ENCODE data around the gene AQP10.

DNA sequence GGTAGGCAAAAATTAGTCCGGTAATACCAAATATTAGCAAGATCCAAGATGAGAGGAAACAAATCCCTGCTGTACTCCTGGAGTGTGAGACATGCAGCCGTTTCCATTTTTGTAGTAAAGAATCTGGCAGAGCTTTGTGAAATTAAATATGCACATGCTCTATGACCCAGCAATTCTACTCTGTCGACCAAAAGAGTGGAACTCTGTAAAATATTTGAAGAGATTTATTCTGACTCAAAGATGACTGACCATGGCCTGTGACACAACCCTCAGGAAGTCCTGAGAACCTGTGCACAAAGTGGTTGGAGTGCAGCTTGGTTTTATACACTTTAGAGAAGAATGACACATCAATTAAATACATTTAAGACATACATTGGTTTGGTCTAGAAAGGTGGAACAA lies 32.2 kb upstream of the AQP10 start:
- TF ChIP-seq, protein P1, sequence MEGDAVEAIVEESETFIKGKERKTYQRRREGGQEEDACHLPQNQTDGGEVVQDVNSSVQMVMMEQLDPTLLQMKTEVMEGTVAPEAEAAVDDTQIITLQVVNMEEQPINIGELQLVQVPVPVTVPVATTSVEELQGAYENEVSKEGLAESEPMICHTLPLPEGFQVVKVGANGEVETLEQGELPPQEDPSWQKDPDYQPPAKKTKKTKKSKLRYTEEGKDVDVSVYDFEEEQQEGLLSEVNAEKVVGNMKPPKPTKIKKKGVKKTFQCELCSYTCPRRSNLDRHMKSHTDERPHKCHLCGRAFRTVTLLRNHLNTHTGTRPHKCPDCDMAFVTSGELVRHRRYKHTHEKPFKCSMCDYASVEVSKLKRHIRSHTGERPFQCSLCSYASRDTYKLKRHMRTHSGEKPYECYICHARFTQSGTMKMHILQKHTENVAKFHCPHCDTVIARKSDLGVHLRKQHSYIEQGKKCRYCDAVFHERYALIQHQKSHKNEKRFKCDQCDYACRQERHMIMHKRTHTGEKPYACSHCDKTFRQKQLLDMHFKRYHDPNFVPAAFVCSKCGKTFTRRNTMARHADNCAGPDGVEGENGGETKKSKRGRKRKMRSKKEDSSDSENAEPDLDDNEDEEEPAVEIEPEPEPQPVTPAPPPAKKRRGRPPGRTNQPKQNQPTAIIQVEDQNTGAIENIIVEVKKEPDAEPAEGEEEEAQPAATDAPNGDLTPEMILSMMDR (IDR thresholded peaks at IDR 0.05; ENCODE audit: low read depth, low read length, poor library complexity, severe bottlenecking): no peak
- no peak for TF ChIP-seq EZH2phosphoT487 (IDR thresholded peaks at IDR 0.05; ENCODE audit: borderline replicate concordance, low read length)

Data from DOHH2 (cell line).